Left lobe of liver (tissue), 2 donors: ENCODE data around the gene IFITM2. TPM values are rescaled to one million over a fixed set of nuclear protein-coding genes. Genes with fewer than 3 reads are reported as not detected.

Experiments used
- ATAC-seq: fragments of 200-7000 bp; cut with Tn5 transposase; one replicate; pipeline ENCODE4 v1.9.1; 2020; ENCODE audit warnings: mild to moderate bottlenecking, moderate library complexity
- DNase-seq: peaks from one replicate; pipeline ENCODE4 v3.0.0-alpha.2; 2020; ENCODE audit warnings: low spot score
- total RNA-seq: library from RNA; stranded (reverse); gene quantifications from one replicate; pipeline ENCODE4 v1.2.1, GENCODE V29; 2021
- donor health status: DM: no; HTN: no; CAD: no; lungs with moderate emphysema.
- donor health status: DM: no; HTN: yes; CAD: no.

The IFITM2 gene
- total RNA-seq, 1 donor from 2014 or later, result 354 TPM

- DNase-seq, result no peak
These were observed 50.6 kb downstream of the IFITM2 start for GRCh38 chr11:358129-358800.

More at GRCh38 chr11:358129-358800, 50.6 kb downstream of the IFITM2 start:
- ATAC-seq, result no peak

Other genes starting within 250 kb of the IFITM2 start
- not detected for gene SCGB1C1, start 114.7 kb upstream of the IFITM2 start, total RNA-seq
- 33.6 TPM for gene BET1L, start 100.4 kb upstream of the IFITM2 start, total RNA-seq
- gene RIC8A, start 100.1 kb upstream of the IFITM2 start, total RNA-seq, result 31.4 TPM
- 21.4 TPM for gene SIRT3, start 71.5 kb upstream of the IFITM2 start, total RNA-seq
- 49.5 TPM for gene PSMD13, start 70.8 kb upstream of the IFITM2 start, total RNA-seq
- 1.9 TPM for gene NLRP6, start 29.4 kb upstream of the IFITM2 start, total RNA-seq
- 37.0 TPM for gene PGGHG, start 18.7 kb upstream of the IFITM2 start, total RNA-seq
- gene IFITM5, start 8.3 kb upstream of the IFITM2 start, total RNA-seq, result not detected
- gene IFITM1, start 6.2 kb downstream of the IFITM2 start, total RNA-seq, result 29.2 TPM
- 488 TPM for gene IFITM3, start 13.0 kb downstream of the IFITM2 start, total RNA-seq
- gene B4GALNT4, start 61.7 kb downstream of the IFITM2 start, total RNA-seq, result 0.28 TPM
- 1.2 TPM for gene PKP3, start 86.4 kb downstream of the IFITM2 start, total RNA-seq
- 96.2 TPM for gene SIGIRR, start 107.2 kb downstream of the IFITM2 start, total RNA-seq
- 0.83 TPM for gene ANO9, start 134.2 kb downstream of the IFITM2 start, total RNA-seq
- gene PTDSS2, start 142.5 kb downstream of the IFITM2 start, total RNA-seq, result 10.2 TPM
- 85.4 TPM for gene RNH1, start 199.4 kb downstream of the IFITM2 start, total RNA-seq
- 12.9 TPM for gene HRAS, start 227.8 kb downstream of the IFITM2 start, total RNA-seq
- 0.93 TPM for gene LRRC56, start 229.7 kb downstream of the IFITM2 start, total RNA-seq